HCT116 (cell line): ENCODE results near the gene MLLT6. TPM values are rescaled to one million over a fixed set of nuclear protein-coding genes. Genes with fewer than 3 reads are reported as not detected.

Experiments used
- ATAC-seq: fragments of 200-7000 bp; cut with Tn5 transposase; 2 replicates; pipeline ENCODE4 v1.9.1; 2020; ENCODE audit warnings: mild to moderate bottlenecking, moderate library complexity
- BruUV-seq: library from RNA; stranded (reverse); fragments of 400-500 nt; replicated peaks from 2 replicates; lab custom pipeline; 2021; lab: Mats Ljungman, UMichigan
- CTCF ChIA-PET: fragments of 300-600 bp; sonication (Branson Sonifier 250); formaldehyde crosslinking; loops from one replicate; lab custom pipeline; 2021; ENCODE audit warnings: antibody characterized with exemption; lab: Charles Lee
- POLR2A ChIA-PET: fragments of 300-600, 350-600 bp; sonication (Branson Sonifier 250); formaldehyde crosslinking; loops from one replicate; lab custom pipeline; 2021; ENCODE audit warnings: antibody characterized with exemption; lab: Charles Lee
- RAD21 ChIA-PET, 2 experiments: fragments of 300-600 bp; sonication (Branson Sonifier 250); formaldehyde crosslinking; loops; one replicate each; lab custom pipeline; 2023; ENCODE audit warnings: low total read pairs in 2 of 2; ENCODE audit not compliant: uncharacterized antibody in 2 of 2, unreplicated experiment in 2 of 2, low non-redundant PET in 1 of 2; lab: Charles Lee
- DNase-seq: peaks from one replicate; pipeline ENCODE4 v3.0.0-alpha.2; 2010; ENCODE audit warnings: low read depth, low spot score
- H2AFZ ChIP-seq: fragments of 200-600 bp; shearing (Covaris generic), sonication (generic); 2 replicates; pipeline ENCODE4 v1.6.1; 2017; ENCODE audit warnings: low read depth, mixed run types, mixed read lengths, antibody characterized with exemption, low read length; ENCODE audit not compliant: poor library complexity, severe bottlenecking
- H3K27ac ChIP-seq: 2 replicates; pipeline ENCODE4 v1.5.1; 2012; ENCODE audit warnings: low read depth, low read length
- H3K27me3 ChIP-seq: fragments of 200-600 bp; sonication (generic); 2 replicates; pipeline ENCODE4 v1.6.1; 2016; ENCODE audit warnings: mixed run types, low read length, mixed read lengths; ENCODE audit not compliant: insufficient read depth
- H3K36me3 ChIP-seq, 2 experiments: fragments of 200-500 bp in 1 of 2; fragments of 200-600 bp in 1 of 2; sonication (Bioruptor generic) in 1 of 2; sonication (generic) in 1 of 2; 2 replicates each; pipeline versions ENCODE4 v1.5.1 to v1.6.1; 2014 to 2016; ENCODE audit warnings: low read length in 2 of 2, inconsistent platforms in 1 of 2, mixed read lengths in 1 of 2, mixed run types in 1 of 2; ENCODE audit not compliant: insufficient read depth in 2 of 2, control insufficient read depth in 1 of 2
- H3K4me1 ChIP-seq, 2 experiments: fragments of 200-600 bp in 1 of 2; sonication (generic) in 1 of 2; 2 replicates each; pipeline versions ENCODE4 v1.5.1 to v1.6.1; 2012 to 2017; ENCODE audit warnings: low read length in 2 of 2, inconsistent platforms in 1 of 2, mild to moderate bottlenecking in 1 of 2, mixed read lengths in 1 of 2, mixed run types in 1 of 2, moderate library complexity in 1 of 2; ENCODE audit not compliant: insufficient read depth in 2 of 2, control insufficient read depth in 1 of 2
- H3K4me2 ChIP-seq: fragments of 200-600 bp; sonication (generic); 2 replicates; pipeline ENCODE4 v1.6.1; 2017; ENCODE audit warnings: mixed run types, low read length, mixed read lengths
- H3K4me3 ChIP-seq, 2 experiments: fragments of 200-600 bp in 1 of 2; sonication (generic) in 1 of 2; replicated peaks in 1 of 2; 2 replicates each; pipeline ENCODE4 v1.5.1; 2011 to 2016; ENCODE audit warnings: low read length in 2 of 2, control low read depth in 1 of 2, low read depth in 1 of 2, mild to moderate bottlenecking in 1 of 2, mixed read lengths in 1 of 2, mixed run types in 1 of 2
- H3K79me2 ChIP-seq: fragments of 200-600 bp; sonication (generic); 2 replicates; pipeline ENCODE4 v1.6.1; 2017; ENCODE audit warnings: mild to moderate bottlenecking, mixed run types, low read length, moderate library complexity, mixed read lengths; ENCODE audit not compliant: insufficient read depth
- H3K9ac ChIP-seq: fragments of 200-600 bp; sonication (generic); 2 replicates; pipeline ENCODE4 v1.6.1; 2016; ENCODE audit warnings: low read length, mixed read lengths
- H3K9me2 ChIP-seq: fragments of 200-600 bp; sonication (generic), shearing (Covaris generic); 2 replicates; pipeline ENCODE4 v1.6.1; 2017; ENCODE audit warnings: mixed run types, mild to moderate bottlenecking, moderate library complexity; ENCODE audit not compliant: insufficient read depth
- H3K9me3 ChIP-seq, 2 experiments: fragments of 200-500 bp in 1 of 2; fragments of 200-600 bp in 1 of 2; sonication (Bioruptor generic) in 1 of 2; sonication (generic) in 1 of 2; 2 replicates each; pipeline ENCODE4 v1.6.1; 2014 to 2017; ENCODE audit warnings: low read length in 2 of 2, mixed read lengths in 2 of 2, inconsistent platforms in 1 of 2, low read depth in 1 of 2, mild to moderate bottlenecking in 1 of 2, mixed run types in 1 of 2, moderate library complexity in 1 of 2; ENCODE audit not compliant: control insufficient read depth in 1 of 2, insufficient read depth in 1 of 2
- H4K20me1 ChIP-seq: fragments of 200-600 bp; sonication (generic), shearing (Covaris generic); 2 replicates; pipeline ENCODE4 v1.6.1; 2017; ENCODE audit warnings: mixed run types, mild to moderate bottlenecking, moderate library complexity; ENCODE audit not compliant: insufficient read depth
- CEBPB ChIP-seq: IDR thresholded peaks from 2 replicates; pipeline ENCODE4 v1.6.1; 2012; ENCODE audit warnings: low read depth
- CTCF ChIP-seq, 3 experiments: fragments of 200-600 bp in 1 of 3; sonication (generic) in 1 of 3; IDR thresholded peaks in 2 of 3; conservative IDR thresholded peaks in 1 of 3; 2 replicates each; pipeline ENCODE4 v1.5.1; 2012 to 2017; ENCODE audit warnings: low read depth in 2 of 3, low read length in 2 of 3, antibody characterized with exemption in 1 of 3, borderline replicate concordance in 1 of 3, control low read depth in 1 of 3, mild to moderate bottlenecking in 1 of 3, mixed read lengths in 1 of 3, mixed run types in 1 of 3, moderate library complexity in 1 of 3; ENCODE audit not compliant: insufficient read depth in 1 of 3
- EGR1 ChIP-seq: IDR thresholded peaks from 2 replicates; pipeline ENCODE4 v1.6.1; 2012; ENCODE audit warnings: low read depth
- ELF1 ChIP-seq: IDR thresholded peaks from 2 replicates; pipeline ENCODE4 v1.6.1; 2012; ENCODE audit warnings: low read depth, borderline replicate concordance
- FOSL1 ChIP-seq: IDR thresholded peaks from 2 replicates; pipeline ENCODE4 v1.6.1; 2012; ENCODE audit warnings: low read depth
- JUND ChIP-seq: IDR thresholded peaks from 2 replicates; pipeline ENCODE4 v1.6.1; 2012
- MAX ChIP-seq: IDR thresholded peaks from 2 replicates; pipeline ENCODE4 v1.6.1; 2012
- REST ChIP-seq: IDR thresholded peaks from 2 replicates; pipeline ENCODE4 v1.6.1; 2012; ENCODE audit warnings: low read depth
- SRF ChIP-seq: IDR thresholded peaks from 2 replicates; pipeline ENCODE4 v1.6.1; 2012; ENCODE audit warnings: low read depth
- ZNF274 ChIP-seq: fragments of 200-500 bp; sonication (Bioruptor generic); IDR thresholded peaks from 2 replicates; pipeline ENCODE4 v1.6.1; 2014; ENCODE audit warnings: mild to moderate bottlenecking, low read depth, low read length, inconsistent platforms
- intact Hi-C: fragments of 100-400 bp; cut with micrococcal nuclease; formaldehyde crosslinking; loops from 2 replicates; pipeline ENCODE4 v1.10.0; 2022
- total RNA-seq: library from RNA; stranded (reverse); gene quantifications from one replicate; pipeline ENCODE4 v1.2.1, GENCODE V29; 2021; ENCODE audit not compliant: unreplicated experiment

The MLLT6 gene
- total RNA-seq, 1 experiment from 2014 or later: 110 TPM

GRCh38 chr17:38657824-38658740 is 47.0 kb upstream of the MLLT6 start:
- Histone ChIP-seq H3K9me3 (no peaks in the 10 kb centered on the region), H3K9ac (no peak overlapping the region), H3K4me2 (no peak overlapping the region), H2AFZ (no peak overlapping the region), H3K9me2 (no peaks in the 10 kb centered on the region), H3K27ac (no peak overlapping the region; the same call in 1 of the 2 replicates), H3K79me2 (no peaks in the 10 kb centered on the region), H3K4me1 (peaks cover 0 to 5% of the 10 kb centered on the region in 2 experiments; a peak in 2 of 4 replicates), H4K20me1 (no peaks in the 10 kb centered on the region), H3K4me3 (no peak overlapping the region), H3K27me3 (no peaks in the 10 kb centered on the region; the same call in 1 of the 2 replicates), H3K36me3 (no peaks in the 10 kb centered on the region)
- no peak for TF ChIP-seq CTCF (IDR thresholded peaks at IDR 0.05 in 2 of 3, conservative IDR thresholded peaks at IDR 0.05 in 1 of 3; ENCODE audit: borderline replicate concordance in 1 of 3, insufficient read depth in 1 of 3, low read depth in 2 of 3, low read length in 2 of 3)
- no peak for TF ChIP-seq MAX
- TF ChIP-seq CEBPB: no peak
- TF ChIP-seq SRF: no peak
- TF ChIP-seq ZNF274: no peak
- TF ChIP-seq REST: no peak
- TF ChIP-seq JUND: no peak
- no peak for TF ChIP-seq ELF1
- no peak for TF ChIP-seq FOSL1
- TF ChIP-seq EGR1: no peak
- ChIA-PET CTCF (no interaction called here), POLR2A (interaction anchor here (1.1 kb wide), 1 partner anchor 10 kb away, joined by 3 read pairs; no protein-coding TSS in a partner anchor), RAD21 (no interaction called here)
- BruUV-seq: no TSS peak
- DNase-seq (no peak), ATAC-seq (no peak)
- intact Hi-C loops: no loop called here
